Measurements from ENCODE around the gene RHEB.

Gene RHEB

DNA sequence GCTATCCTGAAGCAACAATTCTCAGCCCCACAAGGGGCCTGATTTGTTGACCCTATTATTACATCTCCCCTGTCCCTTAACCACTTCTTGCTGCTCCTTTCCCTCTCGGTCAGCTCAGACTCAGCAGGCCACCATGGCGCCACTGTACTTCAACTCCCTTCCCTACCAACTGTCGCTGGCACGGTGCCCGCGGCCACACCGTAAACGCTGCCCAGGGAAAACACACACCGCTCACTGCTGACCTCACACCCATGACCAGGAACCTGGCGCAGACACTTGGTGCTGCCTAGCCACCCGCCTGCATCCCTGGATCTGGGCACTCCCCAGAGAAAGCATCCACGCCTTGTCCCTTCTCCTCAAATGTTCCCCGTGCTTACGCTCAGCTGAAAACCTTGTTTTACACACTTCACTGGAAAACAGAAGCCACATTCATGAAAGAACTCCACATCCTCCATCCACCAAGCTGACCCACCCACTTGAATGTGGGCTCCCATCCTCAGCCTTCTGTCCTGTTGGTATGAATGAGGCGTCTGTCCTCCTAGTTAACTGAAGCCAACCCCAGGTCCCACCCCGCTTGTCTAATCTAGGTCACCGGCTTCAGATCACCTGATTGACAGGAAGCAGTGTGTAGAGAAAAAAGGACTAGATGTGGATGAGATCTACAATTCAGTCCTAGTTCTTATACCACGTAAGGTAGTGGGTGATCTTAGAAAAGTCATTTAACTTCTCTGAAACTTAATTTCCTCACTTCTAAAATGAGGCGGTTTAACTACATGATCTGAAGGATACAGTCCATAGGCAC, 51.3 kb downstream of the RHEB start:
- no peak for DNase-seq

DNA sequence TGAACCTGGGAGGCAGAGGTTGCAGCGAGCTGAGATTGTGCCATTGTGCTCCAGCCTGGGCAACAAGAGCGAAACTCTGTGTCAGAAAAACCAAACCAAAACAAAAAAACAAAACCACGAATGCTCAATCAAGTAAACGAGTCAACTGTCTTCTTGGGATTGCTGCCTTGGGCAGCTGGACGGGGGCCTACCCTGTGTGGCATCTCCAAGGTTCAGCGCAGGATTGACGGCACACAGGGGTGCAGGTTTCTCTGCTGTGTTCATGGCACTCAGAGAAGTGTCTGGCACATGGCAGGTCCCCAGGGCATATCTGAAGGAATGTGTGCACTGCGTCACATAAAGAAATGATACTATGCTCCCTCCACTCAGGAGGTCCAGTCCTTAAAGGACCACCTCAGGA, 54.5 kb downstream of the RHEB start:
- DNase-seq, result no peak

DNA sequence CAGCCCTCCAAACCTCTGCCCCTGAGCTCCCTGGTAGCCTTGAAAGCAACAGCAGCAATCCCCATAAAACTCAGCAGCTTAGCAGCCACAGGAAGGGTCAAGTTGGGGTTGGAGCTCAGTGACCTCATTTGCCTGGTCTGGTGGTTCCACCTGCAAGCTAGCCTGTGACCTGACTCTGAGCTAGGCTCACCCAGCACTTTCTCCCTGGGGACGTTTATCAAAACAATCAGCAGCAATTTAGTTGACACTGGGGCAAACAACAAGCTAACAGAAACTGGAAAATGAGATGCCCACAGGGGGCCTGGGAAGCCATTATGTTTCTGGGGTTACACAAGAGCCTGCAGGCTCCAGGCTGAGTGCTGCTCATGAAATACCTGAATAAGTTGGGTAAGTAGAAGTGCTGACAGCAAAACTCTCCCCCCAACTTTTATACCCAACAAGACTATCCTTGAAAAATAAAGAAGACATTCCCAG, 57.4 kb downstream of the RHEB start:
- no peak for DNase-seq

DNA sequence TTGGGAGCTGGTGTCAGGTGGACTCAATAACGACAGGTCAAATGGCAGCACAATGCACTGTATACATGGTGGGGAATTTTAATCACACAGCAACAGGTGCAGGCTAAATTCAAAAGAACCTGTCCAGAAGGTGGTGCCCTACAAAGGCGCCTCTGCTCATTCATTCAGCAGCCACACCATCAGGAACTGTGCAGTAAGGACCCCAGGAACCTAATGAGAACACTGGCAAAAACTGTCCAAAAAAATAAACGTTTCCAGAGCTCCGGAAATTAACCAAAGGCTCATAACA, 57.8 kb downstream of the RHEB start:
- no peak for DNase-seq

DNA sequence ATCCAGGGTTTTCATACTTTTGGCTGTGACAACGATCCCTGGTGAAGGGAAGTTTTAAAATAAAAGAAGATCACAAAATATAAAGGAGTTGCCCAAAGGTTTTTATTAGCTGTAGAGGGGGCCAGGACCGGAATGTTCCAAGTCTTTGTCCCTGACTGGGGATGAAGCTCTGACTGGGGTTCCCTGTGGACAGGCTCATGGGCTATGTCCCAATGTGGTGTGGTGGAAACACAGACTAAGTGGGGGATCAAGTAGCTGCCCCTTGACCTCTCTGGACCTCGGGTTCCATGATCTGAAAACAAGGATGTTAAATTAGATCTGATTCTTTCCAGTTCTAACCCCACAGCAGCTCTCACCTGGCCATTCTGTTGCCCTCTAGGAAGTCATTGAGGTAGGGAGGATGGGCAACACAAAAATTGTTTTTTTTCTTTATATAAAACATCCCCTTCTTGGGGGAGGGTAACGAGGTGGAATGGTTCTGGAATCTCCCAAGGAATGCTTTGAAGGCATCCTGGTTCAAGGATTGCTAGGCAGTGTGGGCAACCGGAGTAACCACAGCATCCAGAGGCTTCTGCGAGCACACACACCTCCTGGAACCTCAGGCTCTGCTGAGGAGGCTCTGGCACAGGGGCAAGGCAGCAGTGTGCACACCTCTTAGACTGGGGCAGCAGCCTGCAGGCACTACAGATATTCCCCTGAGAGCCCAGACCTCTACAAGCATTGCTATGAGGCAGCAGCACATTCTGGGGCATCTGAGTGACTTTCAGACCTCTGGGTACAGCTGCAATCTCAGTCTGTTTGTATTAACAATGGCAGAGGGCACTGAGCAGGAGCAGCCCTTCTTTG, 58.4 kb downstream of the RHEB start:
- no peak for DNase-seq

DNA sequence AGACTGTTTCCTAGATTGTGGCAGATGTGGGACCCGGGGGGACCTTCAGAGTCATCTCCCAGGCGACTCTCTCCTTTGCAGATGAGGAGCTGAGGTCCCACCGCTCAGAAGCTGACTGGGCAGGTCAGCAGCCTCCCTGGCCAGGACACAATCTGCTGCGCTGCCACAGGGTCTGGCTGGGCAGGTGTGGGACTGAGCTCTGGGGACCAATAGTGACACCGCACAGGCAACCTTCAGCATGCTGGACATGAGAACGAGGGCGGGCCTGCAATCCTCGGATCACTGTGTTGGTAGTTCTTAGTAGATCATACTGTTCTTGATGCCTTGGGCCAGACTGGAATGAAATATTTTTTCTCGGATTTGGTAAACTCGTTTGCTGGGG, 59.2 kb downstream of the RHEB start:
- no peak for DNase-seq

DNA sequence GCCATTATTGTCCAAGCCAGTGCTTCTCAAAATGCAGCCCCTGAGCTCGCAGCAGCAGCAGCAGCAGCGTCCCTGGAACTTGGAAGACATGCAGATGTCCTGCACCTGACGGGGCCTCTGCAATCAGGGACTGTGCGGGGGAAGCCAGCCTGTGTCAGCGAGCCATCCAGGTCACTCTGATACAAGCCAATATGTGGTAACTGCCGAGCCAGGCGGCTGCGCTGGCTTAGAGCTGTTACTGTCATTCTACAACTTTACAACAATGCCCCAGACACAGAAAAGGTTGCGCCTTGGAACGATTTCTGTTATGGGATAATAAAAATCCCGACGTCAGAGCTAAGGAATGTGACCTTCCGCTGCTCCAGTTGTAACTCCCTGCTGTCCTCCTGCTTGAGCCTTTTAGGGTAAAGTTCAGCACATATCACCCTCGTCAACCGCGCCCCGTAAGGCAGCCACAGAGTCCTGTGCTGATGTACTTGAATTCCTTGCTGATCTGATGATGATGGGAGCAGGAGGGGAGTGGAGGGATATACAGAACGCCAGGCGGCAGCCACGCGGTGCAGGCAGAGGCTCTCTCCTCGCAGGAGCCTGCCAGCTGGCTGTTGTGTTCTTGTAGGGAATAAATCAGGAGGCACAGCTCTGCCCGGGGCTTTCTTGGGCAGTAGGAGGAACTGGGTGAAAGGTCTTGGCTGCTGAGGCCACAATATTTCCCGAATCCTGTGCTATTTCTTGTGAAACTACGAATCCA, 59.8 kb downstream of the RHEB start:
- DNase-seq, result no peak

DNA sequence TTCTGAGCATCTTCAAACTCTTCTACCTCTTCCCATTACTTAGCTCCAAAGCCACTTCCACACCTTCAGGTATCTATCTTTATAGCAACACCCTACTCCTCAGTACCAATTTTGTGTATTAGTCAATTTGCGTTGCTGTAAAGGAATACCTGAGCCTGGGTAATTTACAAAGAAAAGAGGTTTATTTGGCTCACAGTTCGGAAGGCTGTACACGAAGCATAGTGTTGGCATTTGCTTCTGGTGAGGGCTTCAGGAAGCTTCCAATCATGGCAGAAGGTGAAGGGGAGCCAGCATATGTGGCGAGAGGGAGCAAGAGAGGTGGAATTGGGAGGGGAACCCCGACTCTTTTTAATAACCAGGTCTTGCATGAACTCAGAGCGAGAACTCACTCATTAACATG, 62.2 kb downstream of the RHEB start:
- no peak for DNase-seq

DNA sequence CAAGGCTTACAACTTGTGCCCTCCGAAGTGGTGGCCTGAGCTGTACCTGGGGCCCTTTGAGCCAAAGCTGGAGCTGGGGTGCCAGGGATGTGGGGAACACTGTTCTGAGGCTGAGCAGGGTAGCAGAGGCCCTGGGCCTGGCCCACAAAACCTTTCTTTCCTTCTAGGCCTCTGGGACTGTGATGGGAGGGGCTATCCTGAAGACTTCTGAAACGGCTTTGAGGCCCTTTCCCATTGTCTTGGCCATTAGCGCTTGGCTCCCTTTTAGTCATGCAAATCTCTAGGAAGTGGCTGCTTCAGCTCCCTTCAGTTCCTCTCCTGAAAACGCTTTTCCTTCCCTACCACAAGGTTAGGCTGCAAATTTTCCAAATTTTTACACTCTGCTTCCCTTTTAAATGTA, 62.9 kb downstream of the RHEB start:
- DNase-seq, result no peak

DNA sequence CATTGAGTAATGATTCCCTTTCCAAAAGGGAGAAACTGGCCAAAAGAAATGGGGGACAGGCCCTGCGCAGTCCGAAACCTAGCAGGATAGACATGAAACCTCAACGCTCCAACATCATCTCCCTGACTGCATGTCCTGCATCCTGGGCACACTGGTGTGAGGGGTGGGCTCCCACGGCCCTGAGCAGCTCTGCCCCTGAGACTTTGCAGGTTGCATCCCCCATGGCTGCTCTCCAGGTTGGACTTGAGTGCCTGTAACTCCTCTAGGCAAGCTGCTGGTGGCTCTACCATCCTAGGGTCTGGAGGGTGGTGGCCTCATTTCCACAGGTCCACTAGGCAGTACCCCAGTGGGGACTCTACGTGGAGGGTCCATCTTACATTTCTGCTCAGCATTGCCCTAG, 63.4 kb downstream of the RHEB start:
- no peak for DNase-seq

DNA sequence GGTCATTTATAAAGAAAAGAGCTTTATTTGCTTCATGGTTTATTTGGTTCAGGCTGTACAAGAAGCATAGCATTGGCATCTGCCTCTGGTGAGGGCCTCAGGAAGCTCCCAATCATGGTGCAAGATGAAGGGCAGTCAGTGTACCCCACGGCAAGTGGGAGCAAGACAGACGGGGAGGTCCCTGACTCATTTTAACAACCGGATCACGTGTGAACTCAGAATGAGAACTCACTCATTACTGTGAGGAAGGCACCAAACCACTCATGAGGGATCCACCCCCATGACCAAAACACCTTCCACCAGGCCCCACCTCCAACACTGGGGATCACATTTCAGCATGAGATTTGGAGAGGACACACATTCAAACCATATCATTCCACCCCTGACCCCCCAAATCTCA, 64.0 kb downstream of the RHEB start:
- DNase-seq, result no peak

DNA sequence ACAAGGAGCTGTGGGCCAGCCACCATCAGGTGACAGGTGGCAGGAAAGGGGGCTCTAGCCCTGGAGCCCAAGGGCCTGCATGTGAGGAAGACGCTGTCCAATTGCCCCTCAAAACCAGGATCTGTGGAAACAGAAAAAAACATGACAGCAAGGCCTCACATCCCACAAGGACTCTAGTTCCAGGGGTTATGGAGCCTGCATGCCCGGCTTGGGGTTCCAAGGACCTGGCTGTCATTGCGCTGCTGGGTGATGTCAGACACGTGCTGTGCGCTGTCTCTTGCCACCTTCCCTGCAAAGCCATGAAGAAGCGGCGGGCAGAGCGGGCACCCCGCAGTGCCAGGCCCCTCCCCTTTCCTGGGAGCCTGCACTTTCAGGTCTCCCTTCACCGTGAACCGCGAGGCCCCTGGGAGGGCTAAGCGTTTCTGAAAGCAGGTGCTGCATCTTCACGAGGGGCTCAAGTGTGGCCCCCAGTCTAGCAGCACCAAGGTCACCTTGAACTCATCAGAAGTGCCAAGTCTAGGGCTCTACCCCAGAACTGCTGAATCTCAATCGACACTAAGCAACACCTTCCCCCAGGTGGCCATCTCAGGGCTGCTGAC, 64.7 kb downstream of the RHEB start:
- no peak for DNase-seq

DNA sequence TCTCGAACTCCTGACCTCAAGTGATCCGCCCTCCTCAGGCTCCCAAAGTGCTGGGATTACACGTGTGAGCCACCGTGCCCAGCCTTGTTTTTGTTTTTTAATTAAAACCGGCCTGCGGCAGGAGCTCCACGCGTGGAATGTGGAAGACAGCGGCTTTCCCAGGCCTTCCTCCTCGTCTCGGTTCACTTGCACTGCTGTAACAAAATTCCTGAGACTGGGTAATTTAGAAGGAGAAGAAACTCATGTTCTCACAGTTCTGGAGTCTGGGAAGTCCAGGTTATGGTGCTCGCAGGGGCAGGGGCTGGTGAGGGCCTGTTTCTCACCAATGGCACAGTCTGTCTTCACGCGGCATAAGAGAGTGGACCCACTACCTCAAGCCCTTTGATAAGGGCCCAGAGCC, 65.4 kb downstream of the RHEB start:
- DNase-seq, result no peak

DNA sequence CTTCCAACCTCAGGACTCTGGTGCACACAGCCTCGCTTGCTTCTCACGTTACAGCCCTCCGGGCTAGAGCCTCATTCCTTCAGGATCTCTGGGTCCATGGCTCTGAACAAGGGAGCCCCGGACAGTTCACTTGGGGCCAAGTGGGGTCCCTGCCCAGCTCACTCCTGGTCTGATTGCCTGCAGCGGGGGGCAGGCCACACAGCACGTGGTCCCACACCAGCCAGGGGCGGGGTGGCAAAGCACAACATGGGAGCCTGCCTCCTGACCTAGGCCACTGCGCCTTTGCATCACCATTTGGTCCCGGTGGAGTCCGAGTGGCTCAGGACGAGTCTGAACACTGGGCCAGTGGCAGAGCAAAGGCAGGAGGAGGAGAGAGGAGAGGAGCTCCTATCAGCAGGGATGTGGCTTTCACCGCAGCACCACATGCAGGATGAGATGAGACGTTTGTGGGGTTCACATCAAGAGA, 66.3 kb downstream of the RHEB start:
- no peak for DNase-seq

DNA sequence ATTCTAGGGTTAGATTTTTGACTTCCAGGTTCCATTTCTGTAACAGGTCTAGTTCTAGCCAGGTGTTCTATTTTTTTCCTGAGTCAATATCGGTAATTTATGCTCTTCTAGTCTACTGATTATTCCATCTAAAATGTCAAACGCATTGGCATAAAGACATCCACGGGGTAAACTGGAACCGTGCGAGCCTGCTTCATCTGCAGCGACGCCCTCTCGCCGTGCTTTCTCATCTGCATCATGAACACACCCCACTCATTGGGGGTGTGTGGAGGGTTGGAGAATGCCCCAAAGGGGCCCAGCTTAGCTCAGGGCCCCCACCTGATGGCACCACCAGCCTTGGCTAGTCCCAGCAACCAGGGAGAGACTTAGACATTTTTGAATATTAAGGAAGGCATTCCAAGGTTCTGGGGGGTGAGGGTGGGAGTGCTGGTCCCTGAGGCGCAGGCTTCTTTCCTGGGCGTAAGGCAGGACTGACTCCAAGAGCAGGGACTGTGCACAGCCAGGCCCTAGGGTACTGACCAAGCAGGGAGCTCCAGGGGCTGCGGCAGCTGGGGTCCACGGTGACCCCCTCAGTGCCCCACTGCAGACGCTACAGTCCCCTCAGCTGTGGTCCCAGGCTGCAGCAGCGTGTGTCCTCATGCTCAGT, 66.9 kb downstream of the RHEB start:
- DNase-seq, result no peak

DNA sequence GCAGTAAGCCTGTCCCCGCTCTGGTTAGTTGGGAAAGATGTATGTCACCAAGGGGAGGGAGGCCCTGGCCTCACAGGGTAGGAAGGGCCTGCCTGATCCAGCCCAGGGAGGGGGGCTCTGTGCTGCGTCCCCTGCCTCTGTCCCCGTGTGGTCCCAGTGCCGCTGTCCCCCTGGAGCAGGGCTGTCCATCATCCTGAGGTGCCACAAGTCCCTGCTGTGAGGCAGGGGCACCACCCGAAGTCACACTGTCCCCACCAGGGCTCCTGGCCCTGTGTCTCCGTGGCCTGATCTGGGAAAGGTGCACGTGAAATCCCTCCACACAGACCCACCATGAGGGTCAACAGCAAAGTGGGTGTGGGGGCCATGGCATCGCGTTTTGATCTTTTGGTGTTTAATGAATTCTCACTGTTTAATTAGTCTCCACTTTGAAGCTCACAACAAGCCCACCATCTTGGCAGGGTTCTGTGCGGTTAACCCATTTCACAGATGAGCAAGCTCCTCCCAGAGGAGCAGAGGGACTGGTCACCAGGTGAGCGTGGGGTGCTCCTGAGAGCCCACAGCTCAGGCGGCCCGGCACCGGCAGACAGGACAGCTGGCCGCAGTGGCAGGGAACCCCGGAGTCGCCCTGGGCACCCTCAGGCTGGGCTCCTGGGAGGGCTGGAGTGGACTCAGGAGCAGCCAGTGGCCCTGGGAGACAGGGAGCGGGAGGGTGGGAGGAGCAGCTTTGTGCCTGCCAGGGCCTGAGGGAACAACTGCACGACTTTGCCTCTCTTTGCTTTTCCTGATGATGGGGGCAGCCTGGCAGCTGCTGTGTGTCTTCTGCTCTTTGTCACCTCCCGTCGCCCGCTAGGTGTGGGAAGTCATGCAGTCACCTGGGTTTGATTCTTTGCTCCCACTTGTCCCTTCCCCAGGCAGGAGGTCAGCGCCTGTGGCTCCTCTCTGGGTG, 67.8 kb downstream of the RHEB start:
- DNase-seq, result no peak

DNA sequence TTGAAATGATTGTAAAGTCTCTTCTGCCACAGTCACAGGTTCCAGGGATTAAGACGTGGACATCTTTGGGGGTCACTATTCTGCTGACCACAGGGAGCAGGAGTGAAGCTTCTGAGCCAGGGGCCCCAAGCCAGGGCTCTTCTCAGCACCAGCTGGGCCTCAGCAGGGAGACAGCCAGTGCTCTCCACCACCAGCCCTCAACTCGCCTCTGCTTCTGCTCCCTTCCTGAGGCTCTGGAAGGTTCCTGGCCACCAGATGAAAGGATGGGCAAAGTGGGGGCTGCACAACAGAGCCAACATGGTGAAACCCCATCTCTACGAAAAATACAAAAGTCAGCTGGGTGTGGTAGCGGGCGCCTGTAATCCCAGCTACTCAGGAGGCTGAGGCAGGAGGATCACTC, 68.5 kb downstream of the RHEB start:
- DNase-seq, result no peak

DNA sequence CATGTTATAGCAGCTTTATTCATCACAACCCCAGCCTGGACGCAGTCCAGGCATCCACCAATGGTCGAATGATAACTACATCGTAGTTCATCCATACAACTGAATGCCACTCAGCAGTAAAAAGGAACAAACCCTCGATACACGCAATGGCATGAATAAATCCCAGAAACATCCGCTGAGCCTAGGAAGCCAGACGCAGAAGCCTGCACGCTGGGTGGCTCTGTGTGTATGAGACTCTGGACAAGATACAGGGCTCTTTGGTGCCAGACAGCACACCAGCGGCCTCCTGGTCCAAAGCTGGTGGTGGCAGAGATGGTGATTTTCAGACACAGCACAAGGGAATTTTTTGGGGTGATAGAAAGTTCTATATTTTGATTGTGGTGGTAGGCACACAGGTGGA, 69.7 kb downstream of the RHEB start:
- DNase-seq, result no peak

DNA sequence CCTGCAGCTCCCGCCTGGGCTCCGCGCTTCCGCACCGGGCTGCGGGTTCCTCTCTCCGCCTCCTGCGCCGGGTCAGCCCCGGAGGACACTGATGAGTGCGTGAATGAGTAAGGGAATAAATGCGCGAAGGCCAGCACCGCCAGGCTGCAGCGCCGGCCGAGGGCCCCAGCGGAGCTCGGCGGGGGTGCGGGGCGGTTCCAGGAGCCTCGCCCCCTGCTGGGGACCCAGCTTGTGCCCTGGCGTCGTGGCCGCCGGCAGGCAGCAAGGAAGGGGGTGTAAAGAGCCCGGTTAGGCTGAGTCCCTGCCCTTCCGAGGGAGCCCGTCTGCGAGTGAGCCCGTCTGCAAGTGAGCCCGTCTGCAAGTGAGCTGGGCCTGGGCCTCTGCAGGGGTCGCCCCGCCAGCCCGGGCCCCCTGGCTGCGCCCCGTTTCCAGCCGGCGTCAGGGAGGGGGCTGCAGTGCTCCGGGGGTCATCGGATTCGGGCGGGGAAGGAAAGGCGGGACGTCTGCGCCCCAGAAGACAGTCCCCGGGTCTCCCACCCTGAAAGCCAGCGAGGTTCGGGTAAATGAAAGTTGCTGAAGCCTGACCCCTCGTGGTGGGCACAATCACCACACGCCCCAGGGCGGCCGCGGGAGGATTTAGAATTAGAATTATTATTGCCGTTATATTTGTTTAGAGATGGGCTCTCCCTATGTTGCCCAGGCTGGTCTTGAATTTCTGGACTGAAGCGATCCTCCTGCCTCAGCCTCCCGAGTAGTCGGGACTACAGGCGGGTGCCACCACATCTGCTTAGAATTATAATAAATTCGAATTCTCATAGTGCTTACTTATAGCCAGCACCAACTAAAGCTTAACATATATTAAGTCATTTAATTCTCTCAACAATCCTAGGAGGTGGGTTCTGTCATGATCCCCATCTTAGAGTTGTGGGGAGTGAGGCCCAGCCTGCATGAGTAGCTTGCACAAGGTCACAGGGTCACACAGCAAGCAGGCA, 71.1 kb downstream of the RHEB start:
- DNase-seq, result no peak

DNA sequence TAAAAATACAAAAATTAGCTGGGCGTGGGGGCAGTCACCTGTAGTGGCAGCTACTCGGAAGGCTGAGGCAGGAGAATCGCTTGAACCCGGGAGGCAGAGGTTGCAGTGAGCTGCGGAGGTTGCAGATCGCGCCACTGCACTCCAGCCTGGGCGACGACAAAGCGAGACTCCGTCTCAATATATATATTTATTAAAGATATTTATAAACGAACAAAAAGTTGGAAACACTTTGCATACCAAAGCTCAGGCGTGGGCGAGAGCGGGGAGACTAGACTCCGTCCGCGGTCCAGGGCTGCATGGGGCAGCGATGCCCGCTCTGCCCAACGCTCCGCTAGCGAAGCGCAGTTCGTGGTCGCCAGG, 71.8 kb downstream of the RHEB start:
- no peak for DNase-seq
